HUES64 (cell line): ENCODE data around the gene ACP4. TPM values are rescaled to one million over a fixed set of nuclear protein-coding genes. Genes with fewer than 3 reads are reported as not detected.
"Not testable (repeated sequence)": the region's sequence is repeated elsewhere in the genome, so short reads cannot be mapped to it uniquely, and the experiment has no call there.

ENCODE experiments used
- H3K27ac ChIP-seq: 2 replicates; pipeline ENCODE4 v1.7.0; 2013; ENCODE audit warnings: low read depth, low read length, inconsistent platforms
- H3K27me3 ChIP-seq: 2 replicates; pipeline ENCODE4 v1.6.1; 2013; ENCODE audit warnings: mild to moderate bottlenecking, low read length; ENCODE audit not compliant: insufficient read depth
- H3K36me3 ChIP-seq: 2 replicates; pipeline ENCODE4 v1.6.1; 2013; ENCODE audit warnings: mild to moderate bottlenecking, low read length; ENCODE audit not compliant: insufficient read depth
- H3K4me1 ChIP-seq: 2 replicates; pipeline ENCODE4 v1.6.1; 2013; ENCODE audit warnings: mild to moderate bottlenecking, low read length, moderate library complexity; ENCODE audit not compliant: insufficient read depth
- H3K4me3 ChIP-seq: 2 replicates; pipeline ENCODE4 v1.5.1; 2013; ENCODE audit warnings: mild to moderate bottlenecking, low read length, moderate library complexity
- H3K9ac ChIP-seq: 2 replicates; pipeline ENCODE4 v1.6.1; 2013; ENCODE audit warnings: mild to moderate bottlenecking, low read depth, low read length
- H3K9me3 ChIP-seq: 2 replicates; pipeline ENCODE4 v1.6.1; 2013; ENCODE audit warnings: low read depth, low read length; ENCODE audit not compliant: insufficient read depth
- WGBS: fragments of 150-250, 120-280 bp; methylation state at CpG from one replicate; pipeline ENCODE4 v1.1.7; 2013; ENCODE audit warnings: missing lambda C conversion rate; 5-methylcytosine and 5-hydroxymethylcytosine counted together
- polyA plus RNA-seq, 2 experiments: library from polyadenylated mRNA; stranded (reverse); fragments of 50-300 nt; gene quantifications; one replicate each; pipeline ENCODE4 v1.2.3, GENCODE V29; 2013

Gene ACP4, protein sequence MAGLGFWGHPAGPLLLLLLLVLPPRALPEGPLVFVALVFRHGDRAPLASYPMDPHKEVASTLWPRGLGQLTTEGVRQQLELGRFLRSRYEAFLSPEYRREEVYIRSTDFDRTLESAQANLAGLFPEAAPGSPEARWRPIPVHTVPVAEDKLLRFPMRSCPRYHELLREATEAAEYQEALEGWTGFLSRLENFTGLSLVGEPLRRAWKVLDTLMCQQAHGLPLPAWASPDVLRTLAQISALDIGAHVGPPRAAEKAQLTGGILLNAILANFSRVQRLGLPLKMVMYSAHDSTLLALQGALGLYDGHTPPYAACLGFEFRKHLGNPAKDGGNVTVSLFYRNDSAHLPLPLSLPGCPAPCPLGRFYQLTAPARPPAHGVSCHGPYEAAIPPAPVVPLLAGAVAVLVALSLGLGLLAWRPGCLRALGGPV
- polyA plus RNA-seq (2013, experiment 1 of 2) = not detected
- polyA plus RNA-seq (2013, experiment 2 of 2) = not detected

DNA sequence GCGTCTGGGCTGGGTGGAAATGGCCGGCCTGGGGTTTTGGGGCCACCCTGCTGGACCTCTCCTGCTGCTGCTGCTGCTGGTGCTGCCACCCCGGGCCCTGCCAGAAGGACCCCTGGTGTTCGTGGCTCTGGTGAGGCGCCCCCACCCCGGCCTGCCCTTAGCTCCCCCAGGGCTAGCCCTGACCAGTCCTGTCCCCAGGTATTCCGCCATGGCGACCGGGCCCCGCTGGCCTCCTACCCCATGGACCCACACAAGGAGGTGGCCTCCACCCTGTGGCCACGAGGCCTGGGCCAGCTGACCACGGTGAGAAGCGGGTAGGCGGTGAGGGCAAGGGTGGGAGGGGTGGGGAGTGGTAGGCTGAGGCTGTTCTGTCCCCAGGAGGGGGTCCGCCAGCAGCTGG, at the start of gene ACP4:
ACP4 (plus strand) TSS at position 20 of the 400 bp plus-strand sequence; CDS start at position 20, 0 bp downstream.
- Histone ChIP-seq H3K9me3 (no peaks in the 10 kb centered on the region), H3K27ac (no peak within 1 kb of the TSS), H3K27me3 (no peaks in the 10 kb centered on the region), H3K4me3 (no peak within 1 kb of the TSS), H3K9ac (no peak within 1 kb of the TSS), H3K36me3 (peaks cover 4% of the 10 kb centered on the region; the same call in 1 of the 2 replicates), H3K4me1 (no peaks in the 10 kb centered on the region)
- 91% methylated on average over 15 of the region's 15 CpGs for WGBS

DNA sequence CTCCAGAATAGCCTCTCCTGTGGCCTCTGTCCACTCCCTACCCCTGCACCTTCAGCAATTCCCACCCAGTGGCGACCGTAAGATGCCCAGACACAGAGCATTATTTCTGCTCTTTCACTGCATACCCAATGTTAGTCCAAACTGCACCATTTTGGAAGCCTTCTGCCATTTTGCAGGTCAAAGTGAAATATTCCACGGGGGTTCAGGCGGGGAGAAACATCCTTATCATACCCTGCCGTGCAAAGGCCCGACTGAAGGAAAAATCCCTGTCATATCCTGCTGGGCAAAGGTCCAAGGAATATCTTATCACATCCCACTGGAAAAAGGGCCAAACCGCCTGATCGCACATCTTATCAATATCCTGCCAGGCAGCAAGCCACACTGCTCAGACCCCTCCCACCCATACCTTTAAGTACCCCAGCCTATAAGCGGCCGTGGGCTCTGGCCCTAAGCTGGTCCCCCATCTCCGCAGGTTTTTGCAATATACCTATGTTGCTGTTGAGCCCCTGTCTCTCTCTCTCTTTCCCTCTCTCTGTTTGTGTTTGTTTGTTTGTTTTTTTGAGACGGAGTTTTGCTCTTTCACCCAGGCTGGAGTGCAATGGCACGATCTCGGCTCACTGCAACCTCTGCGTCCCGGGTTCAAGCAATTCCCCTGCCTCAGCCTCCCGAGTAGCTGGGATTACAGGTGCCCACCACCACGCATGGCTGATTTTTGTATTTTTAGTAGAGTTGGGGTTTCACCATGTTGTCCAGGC, 48.9 kb upstream of the ACP4 start:
- 82% methylated on average over 18 of the region's 18 CpGs for WGBS
- Histone ChIP-seq H3K4me1 (no peaks in the 10 kb centered on the region), H3K36me3 (no peaks in the 10 kb centered on the region), H3K27ac (no peak overlapping the region), H3K9ac (no peak overlapping the region), H3K9me3 (peaks cover 28% of the 10 kb centered on the region), H3K27me3 (no peaks in the 10 kb centered on the region), H3K4me3 (no peak overlapping the region)

DNA sequence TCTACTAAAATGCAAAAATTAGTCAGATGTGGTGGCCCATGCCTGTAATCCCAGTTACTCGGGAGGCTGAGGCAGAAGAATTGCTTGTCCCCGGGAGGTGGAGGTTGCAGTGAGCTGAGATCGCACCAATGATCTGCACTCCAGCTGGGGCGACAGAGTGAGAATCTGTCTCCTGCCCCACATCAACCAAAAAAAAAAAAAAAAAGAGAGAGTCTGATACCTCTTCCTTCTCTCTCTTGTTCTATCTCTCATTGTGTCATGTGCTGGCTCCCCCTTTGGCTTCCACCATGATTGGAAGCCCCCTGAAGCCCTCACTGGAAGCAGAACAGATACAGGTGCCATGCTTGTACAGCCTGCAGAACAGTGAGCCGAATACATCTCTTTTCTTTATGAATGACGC, 46.7 kb upstream of the ACP4 start:
- Histone ChIP-seq H3K27me3 (no peaks in the 10 kb centered on the region), H3K4me1 (no peaks in the 10 kb centered on the region), H3K9ac (no peak overlapping the region), H3K9me3 (peaks cover 31% of the 10 kb centered on the region), H3K36me3 (no peaks in the 10 kb centered on the region), H3K4me3 (no peak overlapping the region), H3K27ac (no peak overlapping the region)
- 92% methylated on average over 6 of the region's 6 CpGs for WGBS

DNA sequence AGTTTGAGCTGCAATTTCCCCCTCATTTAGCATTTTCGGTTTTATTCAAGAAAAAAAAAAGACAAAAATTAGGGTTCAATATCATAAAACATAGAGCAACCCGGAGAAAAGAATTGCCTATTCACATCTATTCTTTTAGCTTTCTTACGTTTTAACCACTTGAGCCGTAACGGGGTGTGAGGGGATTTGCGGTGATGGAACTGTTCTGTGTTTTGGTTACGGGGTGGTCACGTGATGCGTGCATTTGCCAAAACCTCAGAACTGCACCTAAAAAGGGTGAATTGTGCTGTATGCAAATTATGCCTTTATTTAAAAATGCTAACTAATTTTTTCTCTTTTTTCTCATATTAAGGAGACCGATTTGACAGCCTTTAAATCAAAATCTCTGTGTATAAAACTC, 45.0 kb upstream of the ACP4 start:
- Histone ChIP-seq H3K27ac (no peak overlapping the region), H3K4me3 (no peak overlapping the region), H3K9ac (no peak overlapping the region), H3K36me3 (no peaks in the 10 kb centered on the region), H3K27me3 (no peaks in the 10 kb centered on the region), H3K9me3 (peaks cover 29% of the 10 kb centered on the region), H3K4me1 (no peaks in the 10 kb centered on the region)
- 87% methylated on average over 10 of the region's 10 CpGs for WGBS

DNA sequence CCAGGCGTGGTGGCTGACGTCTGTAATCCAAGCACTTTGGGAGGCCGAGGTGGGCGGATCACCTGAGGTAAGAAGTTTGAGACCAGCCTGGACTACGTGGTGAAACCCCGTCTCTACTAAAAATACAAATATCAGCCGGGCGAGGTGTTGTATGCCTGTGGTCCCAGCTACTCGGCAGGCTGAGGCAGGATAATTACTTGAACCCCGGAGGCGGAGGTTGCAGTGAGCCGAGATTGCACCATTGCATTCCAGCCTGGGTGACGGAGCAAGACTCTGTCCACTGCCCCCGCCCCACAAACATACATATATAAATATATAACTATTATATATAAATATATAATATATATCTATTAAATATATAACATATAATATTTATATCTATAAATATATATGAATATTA, 43.1 kb upstream of the ACP4 start:
- H3K4me3 ChIP-seq, H3K9ac ChIP-seq, H3K27me3 ChIP-seq, H3K4me1 ChIP-seq, H3K27ac ChIP-seq, H3K36me3 ChIP-seq: not testable (repeated sequence)
- 95% methylated on average over 12 of the region's 14 CpGs for WGBS
- peaks cover 29% of the 10 kb centered on the region for H3K9me3 ChIP-seq

DNA sequence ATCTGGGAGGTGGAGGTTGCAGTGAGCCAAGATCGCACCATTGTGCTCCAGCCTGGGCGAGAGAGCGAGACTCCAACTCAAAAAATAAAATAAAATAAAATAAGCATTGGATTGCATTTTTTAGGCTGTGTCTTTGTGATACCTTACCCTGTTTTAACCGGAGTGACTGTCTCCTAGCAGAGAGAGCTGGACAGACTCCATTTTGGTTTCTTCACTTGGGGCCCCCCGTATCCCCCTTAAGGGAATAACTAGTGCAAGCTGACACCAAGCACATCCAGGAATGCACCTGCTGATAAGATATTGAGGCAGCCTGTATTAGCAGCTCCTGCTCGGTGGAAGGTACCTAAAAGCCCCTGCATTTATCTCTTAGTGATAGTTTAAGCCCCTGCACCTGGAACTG, 40.7 kb upstream of the ACP4 start:
- no peak overlapping the region for H3K9ac ChIP-seq
- H3K36me3 ChIP-seq = no peaks in the 10 kb centered on the region
- H3K27me3 ChIP-seq = no peaks in the 10 kb centered on the region
- H3K27ac ChIP-seq = no peak overlapping the region
- H3K4me3 ChIP-seq = no peak overlapping the region
- no peaks in the 10 kb centered on the region for H3K4me1 ChIP-seq
- WGBS = 91% methylated on average over 4 of the region's 6 CpGs
- H3K9me3 ChIP-seq = peaks cover 24% of the 10 kb centered on the region

DNA sequence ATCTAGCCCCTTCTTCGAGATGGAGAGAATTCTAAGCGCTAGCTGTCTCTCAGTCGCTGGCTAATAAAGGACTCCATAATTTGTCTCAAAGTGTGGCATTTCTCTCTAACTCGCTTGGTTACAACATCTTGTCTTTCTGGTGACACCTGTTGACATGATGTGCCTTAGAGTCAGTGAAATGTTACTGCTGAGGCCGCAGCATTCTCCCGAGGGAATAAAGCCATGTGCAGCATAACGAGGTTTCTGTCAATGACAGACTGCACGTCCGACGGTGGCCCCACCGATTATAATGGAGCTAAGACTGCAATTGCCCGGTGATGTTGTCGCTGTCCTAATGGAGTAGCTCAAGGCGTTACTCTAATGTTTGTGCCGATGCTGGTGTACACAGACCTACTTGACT, 40.2 kb upstream of the ACP4 start:
- no peak overlapping the region for H3K4me3 ChIP-seq
- peaks cover 24% of the 10 kb centered on the region for H3K9me3 ChIP-seq
- no peak overlapping the region for H3K27ac ChIP-seq
- H3K36me3 ChIP-seq = no peaks in the 10 kb centered on the region
- H3K9ac ChIP-seq = no peak overlapping the region
- WGBS = 88% methylated on average over 15 of the region's 15 CpGs
- H3K27me3 ChIP-seq = no peaks in the 10 kb centered on the region
- no peaks in the 10 kb centered on the region for H3K4me1 ChIP-seq

DNA sequence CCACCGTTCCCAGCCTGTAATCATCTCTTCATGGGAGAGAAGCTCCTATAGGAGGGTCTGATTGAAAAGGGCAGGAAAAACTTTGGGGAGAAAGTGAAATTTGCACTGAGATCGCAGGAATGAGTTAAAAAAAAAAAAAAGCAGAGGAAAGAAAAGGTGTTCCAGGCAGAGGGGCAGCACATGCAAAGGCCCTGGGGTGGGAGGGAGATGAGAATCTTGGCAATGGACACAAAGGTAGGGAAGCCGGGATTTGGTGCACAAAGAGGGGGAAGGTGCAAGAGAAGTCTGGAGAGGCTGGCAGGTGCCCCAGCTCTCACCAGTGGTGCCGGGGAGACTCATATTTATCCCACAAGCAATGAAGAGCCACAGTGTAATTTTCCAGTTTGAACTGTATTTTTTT, 36.3 kb upstream of the ACP4 start:
- H3K4me3 ChIP-seq = no peak overlapping the region
- H3K9me3 ChIP-seq = peaks cover 18% of the 10 kb centered on the region; the same call in 1 of the 2 replicates
- H3K27me3 ChIP-seq = no peaks in the 10 kb centered on the region
- H3K27ac ChIP-seq = no peak overlapping the region
- no peaks in the 10 kb centered on the region for H3K4me1 ChIP-seq
- no peak overlapping the region for H3K9ac ChIP-seq
- WGBS = 88% methylated on average over 4 of the region's 4 CpGs
- H3K36me3 ChIP-seq = no peaks in the 10 kb centered on the region

DNA sequence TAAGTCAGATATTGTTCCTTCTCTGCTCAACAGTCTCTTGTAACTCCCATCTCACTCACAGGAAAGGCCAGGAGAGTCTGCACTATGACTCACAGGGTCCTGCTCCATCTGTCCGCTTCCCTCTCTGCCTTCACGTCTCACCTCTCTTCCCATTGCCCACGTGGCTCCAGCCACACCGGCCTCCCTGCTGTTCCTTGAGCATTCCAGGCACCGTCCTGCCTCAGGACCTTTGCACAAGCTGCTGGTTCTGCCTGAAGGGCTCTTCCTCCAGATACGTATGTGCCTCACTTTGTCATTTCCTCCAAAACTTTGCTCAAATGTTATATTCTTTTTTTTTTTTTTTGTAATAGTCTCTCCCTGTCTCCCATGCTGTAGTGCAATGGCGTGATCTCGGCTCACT, 34.0 kb upstream of the ACP4 start:
- not testable (repeated sequence) for H3K4me1 ChIP-seq, H3K9ac ChIP-seq, H3K4me3 ChIP-seq, H3K27me3 ChIP-seq, H3K36me3 ChIP-seq, H3K27ac ChIP-seq
- WGBS = 68% methylated on average over 8 of the region's 8 CpGs
- H3K9me3 ChIP-seq = peaks cover 23% of the 10 kb centered on the region

DNA sequence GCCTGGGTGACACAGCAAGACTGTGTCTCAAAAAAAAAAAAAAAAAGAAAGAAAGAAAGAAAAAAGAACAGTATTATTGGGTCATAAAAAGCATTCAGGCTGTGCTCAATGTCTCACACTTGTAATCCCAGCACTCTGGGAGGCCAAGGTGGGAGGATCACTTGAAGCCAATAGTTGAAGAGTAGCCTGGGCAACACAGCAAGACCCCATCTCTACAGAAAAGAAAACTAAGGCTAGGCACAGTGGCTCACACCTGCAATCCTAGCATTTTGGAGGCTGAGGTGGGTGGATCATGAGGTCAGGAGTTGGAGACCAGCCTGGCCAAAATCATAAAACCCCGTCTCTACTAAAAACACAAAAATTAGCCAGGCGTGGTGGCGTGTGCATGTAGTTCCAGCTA, 32.6 kb upstream of the ACP4 start:
- H3K9me3 ChIP-seq = peaks cover 23% of the 10 kb centered on the region
- H3K27ac ChIP-seq, H3K4me1 ChIP-seq, H3K9ac ChIP-seq, H3K27me3 ChIP-seq, H3K4me3 ChIP-seq, H3K36me3 ChIP-seq: not testable (repeated sequence)
- 100% methylated on average over 2 of the region's 3 CpGs for WGBS

DNA sequence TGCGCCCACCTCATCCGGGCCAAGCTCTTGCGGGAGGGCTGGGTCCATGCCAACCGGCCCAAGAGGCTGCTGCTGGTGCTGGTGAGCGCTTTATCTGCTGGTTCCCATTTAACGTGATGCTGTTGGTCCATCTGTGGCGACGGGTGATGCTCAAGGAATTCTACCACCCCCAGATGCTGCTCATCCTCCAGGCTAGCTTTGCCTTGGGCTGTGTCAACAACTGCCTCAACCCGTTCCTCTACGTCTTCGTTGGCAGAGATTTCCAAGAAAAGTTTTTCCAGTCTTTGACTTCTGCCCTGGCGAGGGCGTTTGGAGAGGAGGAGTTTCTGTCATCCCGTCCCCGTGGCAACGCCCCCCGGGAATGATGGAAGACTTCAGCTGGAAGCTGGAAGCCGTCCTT, 31.1 kb upstream of the ACP4 start:
- not testable (repeated sequence) for H3K4me3 ChIP-seq, H3K9ac ChIP-seq, H3K27me3 ChIP-seq, H3K27ac ChIP-seq, H3K36me3 ChIP-seq, H3K4me1 ChIP-seq
- WGBS = 93% methylated on average over 11 of the region's 18 CpGs
- H3K9me3 ChIP-seq = peaks cover 22% of the 10 kb centered on the region
